Adrenal gland (tissue), 12 donors: ENCODE results near the gene DMBX1. TPM values are rescaled to one million over a fixed set of nuclear protein-coding genes. Genes with fewer than 3 reads are reported as not detected.

Experiments used
- DNase-seq, 7 donors: peaks; one replicate each; pipeline ENCODE4 v3.0.0-alpha.2; 2019 to 2020
- H3K27ac ChIP-seq, 5 donors: fragments of 200-600 bp; sonication (generic) in 4 of 5; 1 replicate in 3 of 5; 2 replicates in 2 of 5; pipeline versions ENCODE4 v1.5.1 to v1.8.0; 2016 to 2020; ENCODE audit warnings: mild to moderate bottlenecking in 1 of 5
- H3K27me3 ChIP-seq: fragments of 200-600 bp; 2 replicates; pipeline ENCODE4 v1.8.0; 2021
- H3K36me3 ChIP-seq, 2 donors: fragments of 200-600 bp; replicated peaks in 1 of 2; 1 replicate in 1 of 2; 2 replicates in 1 of 2; pipeline versions ENCODE4 v1.5.1 to v1.8.0; 2018 to 2022
- H3K4me1 ChIP-seq, 2 donors: fragments of 200-600 bp; replicated peaks in 1 of 2; 1 replicate in 1 of 2; 2 replicates in 1 of 2; pipeline versions ENCODE4 v1.5.1 to v1.8.0; 2018 to 2021
- H3K4me3 ChIP-seq, 4 donors: fragments of 200-600 bp; sonication (generic) in 3 of 4; one replicate each; pipeline ENCODE4 v1.5.1; 2016 to 2018
- H3K9me3 ChIP-seq, 3 donors: fragments of 200-600 bp; sonication (generic) in 1 of 3; replicated peaks in 1 of 3; 1 replicate in 2 of 3; 2 replicates in 1 of 3; pipeline versions ENCODE4 v1.5.1 to v1.8.0; 2016 to 2021
- POLR2A ChIP-seq, 2 donors: fragments of 450-650 bp; IDR thresholded peaks; one replicate each; pipeline ENCODE4 v1.6.1; 2017; ENCODE audit warnings: antibody characterized with exemption in 2 of 2, mild to moderate bottlenecking in 2 of 2, moderate library complexity in 1 of 2
- WGBS, 4 donors: extraction: QIAGEN DNeasy Blood & Tissue Kit in 2 of 4; methylation state at CpG; one replicate each; pipeline versions ENCODE4 v1.1.5 to v1.1.7; 2013 to 2017; 5-methylcytosine and 5-hydroxymethylcytosine counted together
- intact Hi-C, 2 donors: fragments of 100-400 bp; cut with DNase I; formaldehyde crosslinking; loops; one replicate each; pipeline versions ENCODE4 v1.14.1 to v1.15.0; 2022 to 2023
- polyA plus RNA-seq, 3 donors: library from polyadenylated mRNA; stranded (reverse); fragments of 200-250 nt in 2 of 3; fragments of 350-450 nt in 1 of 3; fragmentation: Illumina TruSeq in 1 of 3; extraction: RNeasy Lipid Tissue Mini Kit (QIAGEN cat#74804) in 1 of 3; gene quantifications; one replicate each; pipeline ENCODE4 v1.2.3, GENCODE V29; 2013 to 2014
- total RNA-seq, 9 donors: library from RNA; depleted of rRNA in 4 of 9; stranded (reverse); fragments of >200 nt in 4 of 9; fragments of 120-200 nt in 1 of 9; fragmentation: NEBNext Ultra II Directional in 1 of 9; extraction: Animal tissue kit (Norgen Biotek cat#: 25700) in 1 of 9; gene quantifications; one replicate each; pipeline versions ENCODE4 v1.1.0 to v1.2.4, GENCODE V29; 2013 to 2023
- TF ChIP-seq, protein P1 (sequence below), 6 experiments: fragments of 450-650 bp in 4 of 6; fragments of 200-600 bp in 2 of 6; sonication (generic) in 1 of 6; IDR thresholded peaks; 1 replicate in 5 of 6; 2 replicates in 1 of 6; pipeline versions ENCODE4 v1.5.1 to v1.8.0; 2016 to 2021; ENCODE audit warnings: antibody characterized with exemption in 6 of 6, mild to moderate bottlenecking in 2 of 6, moderate library complexity in 1 of 6
- donor health status: healthy with polysubstance abuse.
- donor health status: Bipolar disorder and iron deficiency.
- donor health status: DM: yes; HTN: yes; CAD: no.
- donor health status: DM: no; HTN: no; CAD: no.
- donor health status: DM: no; HTN: no; CAD: no.
- donor health status: DM: yes; HTN: yes; CAD: no.

Gene DMBX1
- total and polyA plus RNA-seq, 12 donors: 0.07 to 0.16 (median 0.14) TPM; not detected in 9

DNA sequence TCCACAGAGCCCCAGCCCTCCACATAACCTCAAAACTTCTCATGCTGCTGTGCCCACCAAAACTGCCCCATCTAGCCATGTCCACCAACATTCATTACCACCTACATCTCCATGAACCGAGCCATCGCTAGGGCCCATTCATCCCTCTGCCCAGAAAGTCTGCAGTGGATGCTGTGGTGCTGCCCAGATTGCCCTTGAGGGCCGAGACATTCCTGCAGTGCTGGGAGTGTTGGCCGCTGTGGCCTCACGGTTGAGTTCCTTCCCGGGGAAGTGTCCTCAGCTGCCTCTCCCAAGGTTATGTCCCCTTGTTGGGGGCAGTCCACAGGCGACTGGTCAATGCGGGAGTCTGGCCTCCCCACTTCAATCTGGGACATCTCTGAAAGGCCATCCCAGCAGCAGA lies 30.3 kb upstream of the DMBX1 start:
- H3K27me3 ChIP-seq: no peaks in the 10 kb centered on the region
- no peak for DNase-seq
- WGBS, 4 donors: 65 to 78% (median 76%) methylated on average over 8 of the region's 8 CpGs
- intact Hi-C loops: no loop called here
- no peak overlapping the region for H3K4me3 ChIP-seq
- H3K9me3 ChIP-seq: no peaks in the 10 kb centered on the region
- no peak overlapping the region for H3K27ac ChIP-seq
- no peaks in the 10 kb centered on the region for H3K4me1 ChIP-seq
- H3K36me3 ChIP-seq: no peaks in the 10 kb centered on the region
- no peak for TF ChIP-seq POLR2A (IDR thresholded peaks at IDR 0.05)
- TF ChIP-seq, protein P1, sequence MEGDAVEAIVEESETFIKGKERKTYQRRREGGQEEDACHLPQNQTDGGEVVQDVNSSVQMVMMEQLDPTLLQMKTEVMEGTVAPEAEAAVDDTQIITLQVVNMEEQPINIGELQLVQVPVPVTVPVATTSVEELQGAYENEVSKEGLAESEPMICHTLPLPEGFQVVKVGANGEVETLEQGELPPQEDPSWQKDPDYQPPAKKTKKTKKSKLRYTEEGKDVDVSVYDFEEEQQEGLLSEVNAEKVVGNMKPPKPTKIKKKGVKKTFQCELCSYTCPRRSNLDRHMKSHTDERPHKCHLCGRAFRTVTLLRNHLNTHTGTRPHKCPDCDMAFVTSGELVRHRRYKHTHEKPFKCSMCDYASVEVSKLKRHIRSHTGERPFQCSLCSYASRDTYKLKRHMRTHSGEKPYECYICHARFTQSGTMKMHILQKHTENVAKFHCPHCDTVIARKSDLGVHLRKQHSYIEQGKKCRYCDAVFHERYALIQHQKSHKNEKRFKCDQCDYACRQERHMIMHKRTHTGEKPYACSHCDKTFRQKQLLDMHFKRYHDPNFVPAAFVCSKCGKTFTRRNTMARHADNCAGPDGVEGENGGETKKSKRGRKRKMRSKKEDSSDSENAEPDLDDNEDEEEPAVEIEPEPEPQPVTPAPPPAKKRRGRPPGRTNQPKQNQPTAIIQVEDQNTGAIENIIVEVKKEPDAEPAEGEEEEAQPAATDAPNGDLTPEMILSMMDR (IDR thresholded peaks at IDR 0.05): no peak

DNA sequence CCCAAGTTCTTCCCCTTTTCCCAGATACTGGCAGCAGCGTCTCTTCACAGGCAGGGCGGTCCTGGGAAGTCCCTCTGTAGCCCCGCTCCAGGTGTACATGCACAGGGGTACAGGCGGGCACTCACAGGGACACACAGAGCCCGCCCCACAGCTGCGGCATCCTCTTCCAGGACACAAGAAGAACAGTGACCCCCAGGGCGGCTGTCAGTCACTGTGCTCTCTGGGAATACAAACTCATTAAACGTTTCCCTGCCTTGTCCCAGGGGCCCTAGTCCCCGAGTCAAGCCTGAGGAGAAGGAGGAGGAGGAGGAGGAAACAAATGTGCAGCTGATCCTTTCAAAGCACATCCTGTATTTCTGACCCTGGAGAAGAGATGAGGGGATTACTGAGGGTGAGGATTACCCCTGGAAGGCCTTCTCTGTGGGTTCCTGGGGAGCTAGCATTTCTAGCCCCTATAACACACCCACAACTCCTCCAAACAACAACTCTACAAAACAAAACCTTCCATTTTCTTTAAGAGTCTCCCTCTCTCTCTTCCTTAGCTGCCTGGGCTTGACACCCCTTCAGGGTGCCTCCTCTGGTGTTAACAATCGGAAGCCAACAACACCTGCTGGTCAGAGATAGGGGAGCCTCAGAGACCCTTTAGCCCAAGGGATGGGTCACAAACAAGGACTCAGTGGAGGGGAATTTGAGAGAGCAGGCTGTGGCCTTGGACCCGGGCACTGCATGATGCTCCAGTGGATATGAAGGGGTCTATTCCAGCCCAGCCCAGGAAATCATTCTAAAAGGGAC lies 28.4 kb upstream of the DMBX1 start:
- no peak for TF ChIP-seq POLR2A (IDR thresholded peaks at IDR 0.05)
- TF ChIP-seq, protein P1 (IDR thresholded peaks at IDR 0.05): no peak
- Histone ChIP-seq H3K27ac (no peak overlapping the region), H3K27me3 (no peaks in the 10 kb centered on the region), H3K4me3 (no peak overlapping the region), H3K36me3 (no peaks in the 10 kb centered on the region), H3K9me3 (no peaks in the 10 kb centered on the region), H3K4me1 (no peaks in the 10 kb centered on the region)
- no peak for DNase-seq
- 57 to 79% (median 73%) methylated on average over 3 to 11 of the region's 11 CpGs for WGBS, 4 donors
- intact Hi-C loops: no loop called here

DNA sequence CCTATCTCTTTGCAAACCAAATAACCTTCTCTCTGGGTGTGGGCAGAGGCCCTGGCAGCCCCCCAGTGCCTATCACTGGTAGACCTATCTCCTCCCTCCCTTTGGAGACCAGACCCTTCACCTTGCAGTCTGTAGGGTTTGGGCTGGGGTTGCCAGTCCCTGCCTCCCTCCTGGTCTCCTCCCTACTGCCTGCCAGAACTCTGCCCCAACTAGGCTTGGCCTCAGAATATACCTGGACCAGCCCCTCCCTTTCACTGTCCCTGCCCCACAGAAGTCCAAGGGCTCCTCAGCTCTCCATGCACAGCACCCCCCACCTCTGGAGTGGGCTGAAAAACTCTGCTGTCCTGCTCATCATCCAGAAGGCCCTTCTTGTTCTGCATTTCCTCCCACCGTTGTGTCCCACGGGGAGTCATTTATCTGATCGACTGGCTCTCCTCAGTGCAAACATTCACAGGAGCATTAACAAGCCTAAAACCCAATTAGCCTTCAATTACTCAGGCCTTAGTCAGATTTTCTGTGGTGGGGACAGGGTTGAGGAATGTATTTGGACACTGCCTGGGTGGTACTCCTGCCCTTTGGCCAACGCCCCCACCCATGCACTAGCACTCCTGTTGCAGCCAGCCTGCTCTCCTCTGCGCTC lies 27.7 kb upstream of the DMBX1 start:
- Histone ChIP-seq H3K27ac (no peak overlapping the region), H3K36me3 (no peaks in the 10 kb centered on the region), H3K27me3 (no peaks in the 10 kb centered on the region), H3K4me3 (no peak overlapping the region), H3K4me1 (peaks cover 3 to 5% of the 10 kb centered on the region in 2 donors), H3K9me3 (no peaks in the 10 kb centered on the region)
- TF ChIP-seq, protein P1 (IDR thresholded peaks at IDR 0.05): no peak
- no peak for TF ChIP-seq POLR2A (IDR thresholded peaks at IDR 0.05)
- DNase-seq: no peak
- intact Hi-C loops: no loop called here
- WGBS, 4 donors: 62 to 85% (median 67%) methylated on average over 2 to 5 of the region's 5 CpGs

DNA sequence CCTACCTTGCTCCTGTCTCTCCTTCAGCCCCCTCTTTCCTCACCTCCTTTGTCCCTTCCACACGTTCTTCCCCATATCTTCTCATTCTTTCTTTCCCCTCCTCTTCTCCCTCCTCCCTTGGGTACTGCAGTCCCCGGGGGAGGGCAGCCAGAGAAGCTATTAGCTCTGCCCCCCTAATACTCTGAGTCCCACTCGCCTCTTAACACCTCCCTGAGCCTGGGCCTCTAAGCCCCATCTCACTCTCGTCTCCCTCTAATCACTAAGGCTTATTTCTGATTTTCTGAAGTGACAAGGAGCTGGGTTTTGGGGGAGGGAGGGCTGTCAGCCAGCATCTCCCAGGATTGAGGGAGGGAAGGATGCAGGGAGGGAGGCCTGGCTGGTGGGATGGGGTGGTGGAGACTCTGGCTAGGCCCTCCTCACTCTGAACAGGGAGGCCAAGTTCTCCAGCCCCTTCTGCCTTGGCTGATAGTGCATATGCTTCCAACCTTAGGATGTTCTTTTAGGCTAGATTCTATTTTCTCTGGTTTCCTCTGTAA lies 25.6 kb upstream of the DMBX1 start:
- peaks cover 5% of the 10 kb centered on the region for H3K27me3 ChIP-seq
- TF ChIP-seq POLR2A (IDR thresholded peaks at IDR 0.05): no peak
- H3K4me3 ChIP-seq: no peak overlapping the region
- H3K27ac ChIP-seq: no peak overlapping the region
- no peaks in the 10 kb centered on the region for H3K9me3 ChIP-seq
- H3K4me1 ChIP-seq: peaks cover 6 to 7% of the 10 kb centered on the region in 2 donors
- no peak for DNase-seq
- 73 to 82% (median 79%) methylated on average over 4 of the region's 4 CpGs for WGBS, 4 donors
- intact Hi-C loops: no loop called here
- no peaks in the 10 kb centered on the region for H3K36me3 ChIP-seq
